Measurements from ENCODE around the gene KIF14.
"Not testable (repeated sequence)": the region's sequence is repeated elsewhere in the genome, so short reads cannot be mapped to it uniquely, and the experiment has no call there.

The KIF14 gene

GRCh38 chr1:200558866-200559459 is 61.6 kb downstream of the KIF14 start:
- ChIA-PET POLR2A (no interaction called here), CTCF (interaction anchor here (0.5 to 1.4 kb wide), 8 partner anchors 9 to 561 kb away, joined by 3 to 5 read pairs (median 3); no protein-coding TSS in a partner anchor)
- TF ChIP-seq SUZ12 (IDR thresholded peaks at IDR 0.05) (no peak), LEF1 (IDR thresholded peaks at IDR 0.05; ENCODE audit: borderline replicate concordance) (no peak), NFRKB (IDR thresholded peaks at IDR 0.05) (no peak), ZNF384 (IDR thresholded peaks at IDR 0.05) (no peak), ELF4 (IDR thresholded peaks at IDR 0.05) (no peak), TARDBP (IDR thresholded peaks at IDR 0.05) (no peak), ARNT (IDR thresholded peaks at IDR 0.05) (no peak), FOXK2 (IDR thresholded peaks at IDR 0.05) (no peak), BHLHE40 (IDR thresholded peaks at IDR 0.05; ENCODE audit: borderline replicate concordance) (no peak), FOXM1 (IDR thresholded peaks at IDR 0.05; ENCODE audit: borderline replicate concordance) (no peak), L3MBTL2 (conservative IDR thresholded peaks at IDR 0.05) (no peak)
- DNase-seq (ENCODE audit: extremely low spot score) = peak; percentile 50

GRCh38 chr1:200556002-200556401 is 64.5 kb downstream of the KIF14 start:
- POLR2A ChIA-PET = no interaction called here
- CTCF ChIA-PET = interaction anchor here (0.9 kb wide), 1 partner anchor 14 kb away, joined by 3 read pairs; no protein-coding TSS in a partner anchor
- no peak for DNase-seq (ENCODE audit: extremely low spot score)
- TF ChIP-seq FOXK2 (IDR thresholded peaks at IDR 0.05) (no peak), L3MBTL2 (conservative IDR thresholded peaks at IDR 0.05) (no peak), CTBP1 (IDR thresholded peaks at IDR 0.05; ENCODE audit: borderline replicate concordance) (no peak), LEF1 (IDR thresholded peaks at IDR 0.05; ENCODE audit: borderline replicate concordance) (no peak), FOXM1 (IDR thresholded peaks at IDR 0.05; ENCODE audit: borderline replicate concordance) (no peak), FOXA1 (IDR thresholded peaks at IDR 0.05) (no peak), SP1 (IDR thresholded peaks at IDR 0.05) (no peak), ELF4 (IDR thresholded peaks at IDR 0.05) (no peak), NFRKB (IDR thresholded peaks at IDR 0.05) (no peak), HDGF (IDR thresholded peaks at IDR 0.05; ENCODE audit: borderline replicate concordance) (no peak)
- TF ChIP-seq, protein P1, sequence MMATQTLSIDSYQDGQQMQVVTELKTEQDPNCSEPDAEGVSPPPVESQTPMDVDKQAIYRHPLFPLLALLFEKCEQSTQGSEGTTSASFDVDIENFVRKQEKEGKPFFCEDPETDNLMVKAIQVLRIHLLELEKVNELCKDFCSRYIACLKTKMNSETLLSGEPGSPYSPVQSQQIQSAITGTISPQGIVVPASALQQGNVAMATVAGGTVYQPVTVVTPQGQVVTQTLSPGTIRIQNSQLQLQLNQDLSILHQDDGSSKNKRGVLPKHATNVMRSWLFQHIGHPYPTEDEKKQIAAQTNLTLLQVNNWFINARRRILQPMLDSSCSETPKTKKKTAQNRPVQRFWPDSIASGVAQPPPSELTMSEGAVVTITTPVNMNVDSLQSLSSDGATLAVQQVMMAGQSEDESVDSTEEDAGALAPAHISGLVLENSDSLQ (IDR thresholded peaks at IDR 0.05) = no peak

- CTCF ChIA-PET = not testable (repeated sequence)
Measured at GRCh38 chr1:200552737-200553136, 67.8 kb downstream of the KIF14 start.

GRCh38 chr1:200550367-200550766 is 70.2 kb downstream of the KIF14 start:
- ChIA-PET POLR2A (no interaction called here), CTCF (interaction anchor here (0.9 kb wide), 1 partner anchor 8 kb away, joined by 5 read pairs; no protein-coding TSS in a partner anchor)
- DNase-seq (ENCODE audit: extremely low spot score) = no peak
- TF ChIP-seq FOXA1 (IDR thresholded peaks at IDR 0.05) = no peak
- TF ChIP-seq NFRKB (IDR thresholded peaks at IDR 0.05) = no peak
- TF ChIP-seq FOXM1 (IDR thresholded peaks at IDR 0.05; ENCODE audit: borderline replicate concordance) = no peak
- TF ChIP-seq BHLHE40 (IDR thresholded peaks at IDR 0.05; ENCODE audit: borderline replicate concordance) = no peak
- TF ChIP-seq HDGF (IDR thresholded peaks at IDR 0.05; ENCODE audit: borderline replicate concordance) = no peak
- TF ChIP-seq ELF4 (IDR thresholded peaks at IDR 0.05) = no peak
- TF ChIP-seq SUZ12 (IDR thresholded peaks at IDR 0.05) = no peak
- TF ChIP-seq ZNF384 (IDR thresholded peaks at IDR 0.05) = no peak
- no peak for TF ChIP-seq LEF1 (IDR thresholded peaks at IDR 0.05; ENCODE audit: borderline replicate concordance)
- no peak for TF ChIP-seq L3MBTL2 (conservative IDR thresholded peaks at IDR 0.05)
- no peak for TF ChIP-seq CTBP1 (IDR thresholded peaks at IDR 0.05; ENCODE audit: borderline replicate concordance)
- no peak for TF ChIP-seq FOXK2 (IDR thresholded peaks at IDR 0.05)
- TF ChIP-seq, protein P1 (IDR thresholded peaks at IDR 0.05) = no peak
- TF ChIP-seq SP1 (IDR thresholded peaks at IDR 0.05) = no peak
- no peak for TF ChIP-seq TARDBP (IDR thresholded peaks at IDR 0.05)
- no peak for TF ChIP-seq ARNT (IDR thresholded peaks at IDR 0.05)

More at GRCh38 chr1:200552737-200553136, 67.8 kb downstream of the KIF14 start:
- POLR2A ChIA-PET = interaction anchor here (1.0 kb wide), 1 partner anchor 9 kb away, joined by 3 read pairs; no protein-coding TSS in a partner anchor
- DNase-seq (ENCODE audit: extremely low spot score) = not testable (repeated sequence)

DNA sequence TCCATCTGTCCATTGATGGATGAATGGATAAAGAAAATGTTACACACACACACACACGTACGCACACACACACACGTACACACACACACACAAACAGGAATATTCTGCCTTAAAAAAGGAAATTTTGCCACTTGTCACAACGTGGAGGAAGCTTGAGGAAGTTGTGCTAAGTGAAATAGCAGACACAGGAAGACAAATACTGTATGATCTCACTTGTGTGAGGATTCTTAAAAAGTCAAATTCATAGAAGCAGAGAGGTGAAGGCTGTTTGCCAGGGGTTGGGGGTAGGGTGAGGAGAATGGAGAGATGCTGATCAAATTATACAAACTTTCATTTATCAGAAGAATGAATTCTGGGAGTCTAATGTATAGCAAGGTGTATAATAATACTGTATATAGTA is 73.2 kb downstream of the KIF14 start:
- DNase-seq (ENCODE audit: extremely low spot score) = no peak
- CTCF ChIA-PET = interaction anchor here (0.7 kb wide), 1 partner anchor 12 kb away, joined by 3 read pairs; no protein-coding TSS in a partner anchor
- TF ChIP-seq LEF1 (IDR thresholded peaks at IDR 0.05; ENCODE audit: borderline replicate concordance) = no peak
- TF ChIP-seq FOXA1 (IDR thresholded peaks at IDR 0.05) = no peak
- no peak for TF ChIP-seq BHLHE40 (IDR thresholded peaks at IDR 0.05; ENCODE audit: borderline replicate concordance)
- no peak for TF ChIP-seq CTBP1 (IDR thresholded peaks at IDR 0.05; ENCODE audit: borderline replicate concordance)
- no peak for TF ChIP-seq L3MBTL2 (conservative IDR thresholded peaks at IDR 0.05)
- TF ChIP-seq ELF4 (IDR thresholded peaks at IDR 0.05) = no peak
- POLR2A ChIA-PET = no interaction called here

- TF ChIP-seq NFRKB (IDR thresholded peaks at IDR 0.05) (no peak), FOXK2 (IDR thresholded peaks at IDR 0.05) (no peak), FOXA1 (IDR thresholded peaks at IDR 0.05) (no peak), HDGF (IDR thresholded peaks at IDR 0.05; ENCODE audit: borderline replicate concordance) (no peak), BHLHE40 (IDR thresholded peaks at IDR 0.05; ENCODE audit: borderline replicate concordance) (no peak), ARNT (IDR thresholded peaks at IDR 0.05) (no peak), ZNF384 (IDR thresholded peaks at IDR 0.05) (no peak), LEF1 (IDR thresholded peaks at IDR 0.05; ENCODE audit: borderline replicate concordance) (no peak), SP1 (IDR thresholded peaks at IDR 0.05) (no peak)
- CTCF ChIA-PET = interaction anchor here (0.7 kb wide), 1 partner anchor 12 kb away, joined by 3 read pairs; no protein-coding TSS in a partner anchor
- DNase-seq (ENCODE audit: extremely low spot score) = no peak
- POLR2A ChIA-PET = no interaction called here
Measured at GRCh38 chr1:200546577-200546976, 74.0 kb downstream of the KIF14 start.

GRCh38 chr1:200542162-200542561 is 78.4 kb downstream of the KIF14 start:
- ChIA-PET CTCF (interaction anchor here (1.0 kb wide), 1 partner anchor 14 kb away, joined by 3 read pairs; no protein-coding TSS in a partner anchor), POLR2A (no interaction called here)
- no peak for TF ChIP-seq SP1 (IDR thresholded peaks at IDR 0.05)
- no peak for DNase-seq (ENCODE audit: extremely low spot score)
